ENCODE results near the gene C11orf16. TPM values are rescaled to one million over a fixed set of nuclear protein-coding genes. Genes with fewer than 3 reads are reported as not detected.
A peak's percentile ranks its signal among the peaks of the same experiment; 100 is the strongest.
"Not testable (repeated sequence)": the region's sequence is repeated elsewhere in the genome, so short reads cannot be mapped to it uniquely, and the experiment has no call there.

The C11orf16 gene, protein sequence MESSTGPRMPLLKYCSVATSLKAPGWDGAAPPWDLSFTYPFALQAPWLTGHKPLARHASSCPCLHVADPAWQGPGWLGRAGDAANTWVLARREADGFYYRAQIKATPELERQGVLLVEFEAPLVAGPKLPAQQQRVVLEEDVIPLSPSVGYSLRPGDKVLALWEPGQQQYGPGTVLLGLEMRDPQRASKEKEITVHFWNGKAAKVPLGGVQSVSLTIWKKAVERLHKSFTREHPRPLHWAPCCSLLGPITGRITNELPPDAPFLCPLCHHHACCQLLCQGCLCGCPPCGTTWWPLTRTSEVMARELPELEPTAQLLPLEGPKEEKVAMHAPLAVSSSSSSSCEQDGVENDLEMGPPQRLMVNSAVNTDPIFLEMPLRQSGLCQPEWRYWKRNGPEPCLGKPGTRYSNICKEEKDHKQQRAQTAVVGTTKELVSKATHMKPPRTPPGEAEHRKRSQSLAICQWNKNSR
- total RNA-seq = not detected

DNA sequence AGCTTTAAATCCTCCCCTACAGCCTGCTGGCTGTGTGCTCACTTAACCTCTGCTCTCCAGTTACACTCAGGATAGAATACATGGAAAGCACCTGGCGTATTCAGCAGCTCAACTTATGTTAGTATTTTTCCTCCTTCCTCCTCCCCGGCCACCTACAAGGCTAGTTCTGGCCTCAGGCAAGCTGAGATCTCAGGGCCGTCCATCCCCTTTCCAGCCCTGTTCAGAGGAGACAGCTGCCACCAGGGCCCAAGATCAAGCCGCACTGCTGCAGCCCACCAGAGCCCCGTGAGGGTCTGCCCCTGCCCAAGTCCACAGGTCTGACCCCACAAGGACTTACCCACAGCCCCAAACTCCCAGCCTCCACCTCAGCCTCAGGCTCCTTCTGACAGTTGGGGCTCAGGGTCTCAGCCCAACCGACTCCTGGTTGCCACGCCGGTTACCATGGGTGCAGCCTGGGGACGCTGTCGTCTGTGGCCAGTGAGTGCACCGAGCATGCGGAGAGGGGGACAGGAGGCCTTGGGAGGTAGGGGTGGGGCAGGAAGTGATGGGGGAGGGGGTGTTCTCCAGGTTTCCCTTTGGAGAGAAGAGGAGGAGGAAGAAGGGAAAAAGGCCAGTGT, at the start of gene C11orf16:
TSS of gene C11orf16 (minus strand) at position 384 of the 617 bp plus-strand sequence. CDS start 639 bp downstream, outside the sequence.
- H3K27me3 Mint-ChIP-seq = no peaks in the 10 kb centered on the region
- H3K4me1 Mint-ChIP-seq = no peaks in the 10 kb centered on the region
- DNase-seq = no peak
- no peaks in the 10 kb centered on the region for H3K9me3 Mint-ChIP-seq
- ChIA-PET CTCF (interaction anchor here (1.5 kb wide), 1 partner anchor 205 kb away, joined by 5 read pairs; no protein-coding TSS in a partner anchor), POLR2A (no interaction called here)
- no peaks in the 10 kb centered on the region for H3K36me3 Mint-ChIP-seq (ENCODE audit: low read depth)
- H3K27ac Mint-ChIP-seq = no peak within 1 kb of the TSS
- no peak within 1 kb of the TSS for H3K4me3 Mint-ChIP-seq

- no peaks in the 10 kb centered on the region for H3K36me3 Mint-ChIP-seq (ENCODE audit: low read depth)
- no peaks in the 10 kb centered on the region for H3K9me3 Mint-ChIP-seq
- no peaks in the 10 kb centered on the region for H3K27me3 Mint-ChIP-seq
- H3K27ac Mint-ChIP-seq = no peak overlapping the region
- POLR2A ChIA-PET = interaction anchor here (0.6 to 0.9 kb wide), 2 partner anchors 12 to 16 kb away, joined by 3 read pairs; partner anchors contain the start of gene TMEM9B
- CTCF ChIA-PET = interaction anchor here (2.1 kb wide), 1 partner anchor 35 kb away, joined by 5 read pairs; no protein-coding TSS in a partner anchor
- peaks cover 10% of the 10 kb centered on the region for H3K4me1 Mint-ChIP-seq
- H3K4me3 Mint-ChIP-seq = no peak overlapping the region
- no peak for DNase-seq
These were observed 47.7 kb upstream of the C11orf16 start for GRCh38 chr11:8980485-8980884.

DNA sequence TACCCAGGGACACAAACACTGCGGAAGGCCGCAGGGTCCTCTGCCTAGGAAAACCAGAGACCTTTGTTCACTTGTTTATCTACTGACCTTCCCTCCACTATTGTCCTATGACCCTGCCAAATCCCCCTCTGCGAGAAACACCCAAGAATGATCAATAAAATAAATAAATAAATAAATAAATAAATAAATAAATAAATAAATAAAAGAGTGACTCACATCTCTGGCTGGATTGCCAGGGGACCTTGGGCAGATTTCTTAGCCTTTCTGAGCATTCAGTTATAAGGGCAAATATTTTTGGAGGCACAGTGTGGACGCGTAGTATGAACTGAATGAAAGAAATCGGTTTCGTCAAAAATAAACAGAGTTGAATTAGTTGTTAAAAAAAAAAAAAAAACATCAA, 46.6 kb upstream of the C11orf16 start:
- H3K27ac Mint-ChIP-seq; H3K36me3 Mint-ChIP-seq (ENCODE audit: low read depth); CTCF ChIA-PET; H3K4me3 Mint-ChIP-seq; H3K9me3 Mint-ChIP-seq; H3K4me1 Mint-ChIP-seq; POLR2A ChIA-PET; DNase-seq; H3K27me3 Mint-ChIP-seq: not testable (repeated sequence)

DNA sequence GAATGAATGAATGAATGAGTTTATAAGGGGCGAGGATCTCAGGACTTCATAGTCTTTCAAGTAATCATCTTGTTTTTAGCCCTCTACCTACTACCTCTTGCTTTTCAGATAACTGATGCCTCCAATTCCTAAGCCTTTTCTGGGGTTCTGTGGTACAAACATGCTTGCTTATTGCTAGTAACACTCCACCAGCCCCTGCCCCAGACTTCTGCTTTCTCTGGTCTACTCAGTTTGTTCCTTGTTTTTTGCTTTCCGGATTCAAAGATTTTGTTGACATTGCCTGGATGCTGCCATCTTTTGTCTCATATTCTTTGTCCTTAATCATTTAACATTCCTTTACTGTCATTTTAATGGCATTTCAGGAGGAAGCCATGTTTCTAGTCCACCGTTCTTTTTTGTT, 40.4 kb upstream of the C11orf16 start:
- Mint-ChIP-seq H3K9me3 (no peaks in the 10 kb centered on the region), H3K36me3 (ENCODE audit: low read depth) (no peaks in the 10 kb centered on the region), H3K27ac (no peak overlapping the region), H3K4me3 (no peak overlapping the region), H3K4me1 (no peaks in the 10 kb centered on the region), H3K27me3 (no peaks in the 10 kb centered on the region)
- CTCF ChIA-PET = no interaction called here
- POLR2A ChIA-PET = interaction anchor here (1.3 kb wide), 1 partner anchor 9 kb away, joined by 3 read pairs; the partner anchor contains the start of gene TMEM9B
- no peak for DNase-seq

DNA sequence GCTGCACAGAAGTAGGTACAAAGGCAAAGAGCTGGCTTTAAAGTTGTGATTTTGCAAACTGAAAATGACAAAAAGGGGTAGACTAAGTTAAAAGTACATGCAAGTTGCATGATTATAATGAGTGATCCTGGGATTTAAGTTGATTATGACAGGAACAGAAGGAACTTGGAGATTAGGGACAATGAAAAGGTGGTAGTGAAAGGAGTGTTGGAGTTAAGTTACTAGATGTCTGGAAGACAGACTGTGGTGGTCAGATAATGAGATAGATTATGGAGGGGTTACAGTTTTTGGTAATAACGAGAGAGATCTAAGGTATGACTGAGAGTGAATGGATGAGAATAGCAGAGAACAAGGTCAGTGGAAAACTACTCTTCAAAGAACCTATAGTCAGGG, 39.2 kb upstream of the C11orf16 start:
- Mint-ChIP-seq H3K27ac (no peak overlapping the region), H3K27me3 (no peaks in the 10 kb centered on the region), H3K9me3 (no peaks in the 10 kb centered on the region), H3K4me3 (no peak overlapping the region), H3K36me3 (ENCODE audit: low read depth) (peaks cover 4% of the 10 kb centered on the region), H3K4me1 (no peaks in the 10 kb centered on the region)
- ChIA-PET POLR2A (interaction anchor here (0.9 to 1.3 kb wide), 2 partner anchors 8 to 16 kb away, joined by 3 read pairs; partner anchors contain the start of gene TMEM9B), CTCF (no interaction called here)
- no peak for DNase-seq

DNA sequence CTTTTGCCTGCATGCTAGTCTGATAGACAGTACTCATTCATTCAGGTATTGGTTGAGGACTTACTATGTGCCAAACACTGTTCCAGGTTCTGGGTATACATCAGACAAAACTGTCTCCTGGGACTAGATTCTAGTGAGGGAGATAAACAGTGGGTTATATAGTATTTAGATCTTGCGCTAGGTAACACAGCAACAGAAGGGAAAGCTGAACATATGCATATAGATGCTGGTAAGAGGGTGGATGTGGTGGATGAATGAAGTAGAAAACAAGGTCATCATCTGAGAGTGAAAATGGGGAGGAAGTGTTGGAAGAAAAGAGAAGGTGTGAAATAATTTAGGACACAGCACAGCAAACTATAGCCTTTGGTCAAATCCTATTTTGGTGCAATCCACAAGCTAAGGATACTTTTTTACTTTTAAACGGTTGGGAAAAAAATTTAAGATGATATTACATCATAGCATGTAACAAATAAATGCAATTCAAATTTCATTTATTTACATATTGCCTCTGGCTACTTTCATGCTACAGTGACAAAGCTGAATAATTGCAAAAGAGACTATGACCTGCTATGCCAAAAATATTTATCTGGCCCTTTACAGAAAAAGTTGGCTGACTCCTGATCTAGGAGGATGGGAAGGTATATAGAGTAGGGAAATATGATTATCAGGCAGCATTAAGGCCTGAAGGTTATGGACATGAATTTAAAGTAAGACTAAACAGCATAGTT, 38.6 kb upstream of the C11orf16 start:
- Mint-ChIP-seq H3K4me1 (no peaks in the 10 kb centered on the region), H3K27ac (no peak overlapping the region)
- CTCF ChIA-PET = no interaction called here

DNA sequence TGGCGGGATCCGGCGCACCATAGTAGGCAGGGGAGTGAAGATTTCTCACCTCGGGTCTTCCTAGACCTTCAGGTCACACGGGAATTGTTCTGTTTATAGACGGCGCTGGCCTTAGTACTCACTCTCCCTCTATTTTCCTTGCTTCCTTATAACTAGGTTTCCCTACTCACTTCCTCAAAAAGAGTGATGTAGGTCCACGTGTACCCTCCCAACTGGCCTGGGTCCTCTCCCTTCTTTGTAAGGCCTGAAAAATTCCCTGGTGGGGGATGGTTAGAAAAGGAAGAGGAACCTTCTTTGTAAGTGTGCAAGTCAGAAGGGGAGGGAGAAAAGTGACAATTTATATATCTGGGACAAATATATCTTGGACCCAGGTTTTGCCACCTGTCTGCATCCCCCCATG, 34.4 kb upstream of the C11orf16 start:
- CTCF ChIA-PET = interaction anchor here (0.6 kb wide), 2 partner anchors 8 to 539 kb away, joined by 3 read pairs; no protein-coding TSS in a partner anchor
- peaks cover 24% of the 10 kb centered on the region for H3K4me1 Mint-ChIP-seq
- no peak for DNase-seq
- no peak overlapping the region for H3K4me3 Mint-ChIP-seq
- H3K27ac Mint-ChIP-seq = no peak overlapping the region
- H3K9me3 Mint-ChIP-seq = no peaks in the 10 kb centered on the region
- POLR2A ChIA-PET = no interaction called here
- H3K36me3 Mint-ChIP-seq (ENCODE audit: low read depth) = peaks cover 8% of the 10 kb centered on the region
- no peaks in the 10 kb centered on the region for H3K27me3 Mint-ChIP-seq

More for the DNA sequence above, 38.6 kb upstream of the C11orf16 start:
- Mint-ChIP-seq H3K9me3 (no peaks in the 10 kb centered on the region), H3K27me3 (no peaks in the 10 kb centered on the region), H3K36me3 (ENCODE audit: low read depth) (peaks cover 4% of the 10 kb centered on the region), H3K4me3 (no peak overlapping the region)
- POLR2A ChIA-PET = interaction anchor here (0.9 kb wide), 1 partner anchor 16 kb away, joined by 3 read pairs; no protein-coding TSS in a partner anchor
- no peak for DNase-seq

GRCh38 chr11:8964324-8965320, 31.9 kb upstream of the C11orf16 start, which contains the start of gene TMEM9B:
Gene TMEM9B, minus strand, starts transcription at chr11:8964442. Its CDS starts 129 bp downstream, at chr11:8964313.
- no peaks in the 10 kb centered on the region for H3K9me3 Mint-ChIP-seq
- peaks cover 16% of the 10 kb centered on the region for H3K36me3 Mint-ChIP-seq (ENCODE audit: low read depth)
- no peaks in the 10 kb centered on the region for H3K27me3 Mint-ChIP-seq
- POLR2A ChIA-PET = interaction anchor here (0.6 to 3.0 kb wide), 27 partner anchors 8 to 1893 kb away, joined by 3 to 39 read pairs (median 4); partner anchors contain the start of genes AKIP1, AMPD3, EIF4G2 and RPL27A
- peak; percentile 88 for DNase-seq
- CTCF ChIA-PET = interaction anchor here (0.6 to 2.5 kb wide), 11 partner anchors 15 to 648 kb away, joined by 3 to 11 read pairs (median 4); no protein-coding TSS in a partner anchor
- peaks cover 32% of the 10 kb centered on the region for H3K4me1 Mint-ChIP-seq
- H3K4me3 Mint-ChIP-seq = peak within 1 kb of the TSS; percentile 88
- H3K27ac Mint-ChIP-seq = peak within 1 kb of the TSS; percentile 91

DNA sequence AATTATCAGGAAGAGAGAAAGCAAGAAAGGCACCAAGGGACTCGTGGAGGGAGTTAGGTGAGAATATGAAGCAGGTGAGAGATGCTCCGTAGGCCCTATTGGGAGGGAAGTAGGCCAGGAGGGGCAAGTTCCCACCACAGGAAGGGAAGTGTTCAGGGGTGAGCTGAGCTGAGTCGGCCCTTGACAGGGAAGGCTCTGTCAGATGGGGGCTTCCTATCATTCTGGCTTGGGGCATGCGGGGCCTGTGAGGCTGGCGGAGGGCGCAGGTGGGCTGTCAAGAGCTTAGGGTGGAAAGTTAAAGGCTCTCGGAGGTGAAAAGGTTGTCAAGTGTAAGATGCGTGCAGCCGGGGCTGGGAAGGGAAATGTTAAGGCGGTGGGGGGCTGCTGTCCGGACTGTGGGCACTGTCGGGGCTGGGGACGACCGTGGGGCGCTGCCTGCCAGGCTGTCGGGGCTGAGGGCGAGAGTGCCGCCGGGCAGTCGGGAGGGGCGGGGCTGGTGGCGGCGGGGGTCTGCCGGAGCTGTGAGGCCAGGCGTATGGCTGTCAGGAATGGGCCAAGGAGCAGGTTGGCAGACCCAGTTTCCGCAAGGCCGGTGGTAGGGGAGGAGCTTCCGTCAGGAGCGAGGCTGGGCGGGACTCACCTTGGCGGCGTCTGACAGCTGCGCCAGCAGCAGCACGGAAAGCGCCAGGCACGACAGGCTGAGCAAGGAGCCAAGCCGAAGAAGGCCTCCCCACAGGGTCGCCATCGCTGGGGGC, 31.0 kb upstream of the C11orf16 start:
- no peaks in the 10 kb centered on the region for H3K27me3 Mint-ChIP-seq
- ChIA-PET POLR2A (interaction anchor here (0.6 to 3.0 kb wide), 25 partner anchors 8 to 1894 kb away, joined by 3 to 39 read pairs (median 4); partner anchors contain the start of genes AKIP1, AMPD3, EIF4G2 and RPL27A), CTCF (interaction anchor here (0.6 to 2.5 kb wide), 12 partner anchors 14 to 977 kb away, joined by 3 to 11 read pairs (median 4); partner anchors contain the start of gene EIF3F)
- H3K36me3 Mint-ChIP-seq (ENCODE audit: low read depth) = peaks cover 18% of the 10 kb centered on the region
- peaks cover 41% of the 10 kb centered on the region for H3K4me1 Mint-ChIP-seq
- DNase-seq = peak; percentile 86
- peak overlapping the region; percentile 91 for H3K27ac Mint-ChIP-seq
- H3K4me3 Mint-ChIP-seq = peak overlapping the region; percentile 88
- H3K9me3 Mint-ChIP-seq = no peaks in the 10 kb centered on the region

DNA sequence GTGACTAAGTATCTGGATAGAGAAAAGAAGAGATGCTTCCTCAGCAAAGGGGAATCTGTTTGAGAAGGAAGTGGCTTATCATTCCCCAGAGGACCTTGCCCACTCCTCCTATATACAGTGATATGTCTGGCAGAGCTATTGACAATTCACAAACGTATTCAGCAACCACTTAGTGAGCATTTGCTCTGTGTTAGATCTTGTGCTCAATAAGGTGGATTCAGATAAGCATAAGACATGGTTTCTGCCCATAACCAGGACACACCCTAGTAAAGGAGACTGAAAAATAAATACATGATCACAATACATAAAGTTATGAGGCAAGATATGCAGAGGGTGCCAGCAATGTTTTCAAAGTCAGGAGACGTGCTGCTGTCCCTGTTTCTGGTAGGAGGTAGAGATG, 30.1 kb upstream of the C11orf16 start:
- H3K27me3 Mint-ChIP-seq = no peaks in the 10 kb centered on the region
- H3K4me3 Mint-ChIP-seq = peak overlapping the region; percentile 88
- H3K36me3 Mint-ChIP-seq (ENCODE audit: low read depth) = peaks cover 20% of the 10 kb centered on the region
- H3K4me1 Mint-ChIP-seq = peaks cover 43% of the 10 kb centered on the region
- no peak for DNase-seq
- H3K27ac Mint-ChIP-seq = peak overlapping the region; percentile 41
- CTCF ChIA-PET = interaction anchor here (1.0 to 2.5 kb wide), 5 partner anchors 48 to 976 kb away, joined by 3 to 11 read pairs (median 7); partner anchors contain the start of gene EIF3F
- POLR2A ChIA-PET = interaction anchor here (1.0 to 3.0 kb wide), 7 partner anchors 12 to 1847 kb away, joined by 3 to 39 read pairs (median 5); partner anchors contain the start of genes EIF4G2, RPL27A, TRIM66 and ZNF143
- no peaks in the 10 kb centered on the region for H3K9me3 Mint-ChIP-seq

- no peaks in the 10 kb centered on the region for H3K9me3 Mint-ChIP-seq
- DNase-seq = no peak
- H3K4me1 Mint-ChIP-seq = peaks cover 54% of the 10 kb centered on the region
These were observed 28.7 kb upstream of the C11orf16 start for GRCh38 chr11:8961401-8961800.

More at GRCh38 chr11:8961401-8961800, 28.7 kb upstream of the C11orf16 start:
- Mint-ChIP-seq H3K27ac (peak overlapping the region; percentile 28), H3K27me3 (no peaks in the 10 kb centered on the region), H3K36me3 (ENCODE audit: low read depth) (peaks cover 22% of the 10 kb centered on the region), H3K4me3 (no peak overlapping the region)
- CTCF ChIA-PET = interaction anchor here (0.7 to 5.1 kb wide), 4 partner anchors 10 to 147 kb away, joined by 3 to 119 read pairs (median 4); partner anchors contain the start of gene AKIP1
- POLR2A ChIA-PET = interaction anchor here (1.2 kb wide), 1 partner anchor 278 kb away, joined by 3 read pairs; no protein-coding TSS in a partner anchor

Data from activated CD4-positive, alpha-beta memory T cell treated with anti-CD3 and anti-CD28 coated beads, Interleukin-2, amount 10 ng/mL, durations not matched to agents 7 days and 5 days (primary cell).